ENCODE measurements around the gene RPL36.
A peak's percentile ranks its signal among the peaks of the same experiment; 100 is the strongest.
"Not testable (repeated sequence)": the region's sequence is repeated elsewhere in the genome, so short reads cannot be mapped to it uniquely, and the experiment has no call there.

The RPL36 gene

GRCh38 chr19:5706876-5707573 lies 16.9 kb downstream of the RPL36 start:
- DNase-seq (ENCODE audit: low read depth, low spot score) = no peak

GRCh38 chr19:5707576-5708575 lies 17.8 kb downstream of the RPL36 start:
- no peak for DNase-seq (ENCODE audit: low read depth, low spot score)

- DNase-seq (ENCODE audit: low read depth, low spot score) = no peak
Measured at GRCh38 chr19:5711025-5711424, 20.9 kb downstream of the RPL36 start.

GRCh38 chr19:5711713-5712161 lies 21.6 kb downstream of the RPL36 start:
- DNase-seq (ENCODE audit: low read depth, low spot score) = no peak

GRCh38 chr19:5713228-5713627 lies 23.1 kb downstream of the RPL36 start:
- DNase-seq (ENCODE audit: low read depth, low spot score) = no peak

- no peak for DNase-seq (ENCODE audit: low read depth, low spot score)
Measured at GRCh38 chr19:5714816-5715215, 24.7 kb downstream of the RPL36 start.

- no peak for DNase-seq (ENCODE audit: low read depth, low spot score)
Measured at GRCh38 chr19:5717215-5717935, 27.3 kb downstream of the RPL36 start.

- no peak for DNase-seq (ENCODE audit: low read depth, low spot score)
Measured at GRCh38 chr19:5718037-5718578, 28.0 kb downstream of the RPL36 start.

- peak; percentile 55 for DNase-seq (ENCODE audit: low read depth, low spot score)
Measured at GRCh38 chr19:5718579-5719273, 28.6 kb downstream of the RPL36 start.

- no peak for DNase-seq (ENCODE audit: low read depth, low spot score)
Measured at GRCh38 chr19:5719274-5719960, 29.3 kb downstream of the RPL36 start.

- DNase-seq (ENCODE audit: low read depth, low spot score) = peak; percentile 96
Measured at GRCh38 chr19:5719961-5720790, 30.1 kb downstream of the RPL36 start, which contains the start of the genes CATSPERD and LONP1. CATSPERD (plus strand) TSS chr19:5720637; CDS start chr19:5720738, 101 bp downstream. LONP1 (minus strand) TSS chr19:5720146; CDS start chr19:5720132, 14 bp downstream.

GRCh38 chr19:5727453-5728050 lies 37.5 kb downstream of the RPL36 start:
- no peak for DNase-seq (ENCODE audit: low read depth, low spot score)

GRCh38 chr19:5733172-5733571 lies 43.1 kb downstream of the RPL36 start:
- not testable (repeated sequence) for DNase-seq (ENCODE audit: low read depth, low spot score)

- no peak for DNase-seq (ENCODE audit: low read depth, low spot score)
Measured at GRCh38 chr19:5738423-5738822, 48.3 kb downstream of the RPL36 start.
